GM13977 (cell line): ENCODE results near the gene SLC39A7.

Source experiments
- DNase-seq: peaks from one replicate; pipeline ENCODE4 v3.0.0; 2012; ENCODE audit warnings: low spot score
- in situ Hi-C: fragments of 300-500 bp; cut with MboI; formaldehyde crosslinking; loops from one replicate; pipeline ENCODE4 v1.12.0; 2022; ENCODE audit warnings: low sequenced_read_pairs, low pct_unique_long_range_greater_than_20kb, mixed read lengths, inconsistent platforms; ENCODE audit not compliant: unreplicated experiment
- TF ChIP-seq, protein P1 (sequence below): IDR thresholded peaks from 2 replicates; pipeline ENCODE4 v1.5.1; 2012; ENCODE audit warnings: mild to moderate bottlenecking, control low read depth; ENCODE audit not compliant: insufficient read depth; ENCODE audit errors: extremely low read depth, missing control alignments

Gene SLC39A7

DNA sequence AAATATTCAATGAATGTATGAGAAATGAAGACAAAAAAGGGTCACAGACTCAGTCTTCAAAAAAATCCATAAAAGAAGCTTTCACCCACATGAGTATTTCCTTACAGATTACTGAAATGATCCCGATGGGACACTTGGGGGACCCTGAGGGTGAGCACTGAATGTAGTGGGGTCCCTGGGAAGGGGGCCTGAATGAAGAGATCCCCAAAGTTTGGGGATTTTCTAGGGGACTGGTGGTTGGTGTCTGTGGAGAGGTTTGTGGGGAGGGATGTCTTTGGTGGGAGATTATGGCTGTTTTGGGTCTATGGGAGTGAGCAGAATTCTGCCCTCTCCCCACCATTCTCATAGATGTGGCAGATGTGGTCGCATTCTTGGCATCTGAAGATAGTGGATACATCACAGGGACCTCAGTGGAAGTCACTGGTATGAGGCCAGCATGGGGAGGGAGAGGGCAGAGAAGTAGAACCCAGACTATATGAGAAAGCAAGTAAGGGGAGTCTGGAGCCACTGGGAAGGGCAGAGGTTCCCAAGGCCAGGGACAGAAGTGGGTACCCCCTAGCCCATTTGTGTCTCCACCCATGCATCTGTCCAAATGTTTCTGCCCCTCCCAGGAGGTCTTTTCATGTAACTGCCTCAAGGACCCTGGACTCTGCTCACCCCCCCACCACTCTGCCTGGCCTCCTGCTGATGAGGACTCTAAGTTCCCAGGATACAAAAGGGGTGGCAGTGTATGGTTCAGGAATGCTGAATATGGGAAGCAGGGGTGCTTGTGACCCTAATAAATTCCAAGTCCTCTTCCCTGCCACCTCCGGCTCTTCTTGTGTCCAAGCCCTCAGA, 5.6 kb downstream of the SLC39A7 start:
- in situ Hi-C loops, result no loop called here
- TF ChIP-seq, protein P1, sequence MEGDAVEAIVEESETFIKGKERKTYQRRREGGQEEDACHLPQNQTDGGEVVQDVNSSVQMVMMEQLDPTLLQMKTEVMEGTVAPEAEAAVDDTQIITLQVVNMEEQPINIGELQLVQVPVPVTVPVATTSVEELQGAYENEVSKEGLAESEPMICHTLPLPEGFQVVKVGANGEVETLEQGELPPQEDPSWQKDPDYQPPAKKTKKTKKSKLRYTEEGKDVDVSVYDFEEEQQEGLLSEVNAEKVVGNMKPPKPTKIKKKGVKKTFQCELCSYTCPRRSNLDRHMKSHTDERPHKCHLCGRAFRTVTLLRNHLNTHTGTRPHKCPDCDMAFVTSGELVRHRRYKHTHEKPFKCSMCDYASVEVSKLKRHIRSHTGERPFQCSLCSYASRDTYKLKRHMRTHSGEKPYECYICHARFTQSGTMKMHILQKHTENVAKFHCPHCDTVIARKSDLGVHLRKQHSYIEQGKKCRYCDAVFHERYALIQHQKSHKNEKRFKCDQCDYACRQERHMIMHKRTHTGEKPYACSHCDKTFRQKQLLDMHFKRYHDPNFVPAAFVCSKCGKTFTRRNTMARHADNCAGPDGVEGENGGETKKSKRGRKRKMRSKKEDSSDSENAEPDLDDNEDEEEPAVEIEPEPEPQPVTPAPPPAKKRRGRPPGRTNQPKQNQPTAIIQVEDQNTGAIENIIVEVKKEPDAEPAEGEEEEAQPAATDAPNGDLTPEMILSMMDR, result no peak

DNA sequence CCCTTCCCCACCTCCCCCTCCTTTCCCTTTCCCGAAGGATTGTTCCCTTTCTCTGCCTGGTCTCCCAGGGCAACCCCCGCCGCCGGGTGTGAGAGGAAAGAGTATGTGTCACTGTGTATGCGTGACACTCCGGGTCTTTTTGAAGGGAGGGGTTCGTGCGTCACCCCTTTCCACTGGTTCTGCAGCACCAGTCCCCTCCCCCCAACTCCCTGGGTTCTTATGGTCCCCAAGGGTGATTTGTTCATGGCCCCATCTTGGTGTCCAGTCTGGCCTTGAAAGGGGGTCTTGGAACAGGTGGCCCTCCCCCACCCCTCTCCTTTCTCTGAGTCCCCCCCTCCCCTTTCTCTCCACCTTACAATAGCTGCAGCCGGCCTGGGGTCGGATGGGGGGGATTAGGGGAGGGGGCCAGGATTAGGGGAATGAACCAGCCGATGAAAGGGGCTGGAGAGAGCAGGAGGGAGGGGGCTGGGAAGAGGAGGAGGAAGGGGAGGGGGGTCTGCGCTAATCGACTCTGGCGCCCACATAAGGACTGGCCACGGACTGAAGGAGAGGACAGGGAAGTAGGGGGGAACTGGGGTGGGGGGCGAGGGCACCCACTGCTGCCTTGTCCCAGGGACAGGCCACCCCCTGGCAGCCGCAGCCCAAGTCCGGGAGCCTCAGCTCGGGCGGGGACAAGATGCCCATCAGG, 6.3 kb downstream of the SLC39A7 start:
- TF ChIP-seq, protein P1, result no peak
- in situ Hi-C loops, result no loop called here
- DNase-seq, result no peak

More for the DNA sequence above, 5.6 kb downstream of the SLC39A7 start:
- DNase-seq, result no peak

DNA sequence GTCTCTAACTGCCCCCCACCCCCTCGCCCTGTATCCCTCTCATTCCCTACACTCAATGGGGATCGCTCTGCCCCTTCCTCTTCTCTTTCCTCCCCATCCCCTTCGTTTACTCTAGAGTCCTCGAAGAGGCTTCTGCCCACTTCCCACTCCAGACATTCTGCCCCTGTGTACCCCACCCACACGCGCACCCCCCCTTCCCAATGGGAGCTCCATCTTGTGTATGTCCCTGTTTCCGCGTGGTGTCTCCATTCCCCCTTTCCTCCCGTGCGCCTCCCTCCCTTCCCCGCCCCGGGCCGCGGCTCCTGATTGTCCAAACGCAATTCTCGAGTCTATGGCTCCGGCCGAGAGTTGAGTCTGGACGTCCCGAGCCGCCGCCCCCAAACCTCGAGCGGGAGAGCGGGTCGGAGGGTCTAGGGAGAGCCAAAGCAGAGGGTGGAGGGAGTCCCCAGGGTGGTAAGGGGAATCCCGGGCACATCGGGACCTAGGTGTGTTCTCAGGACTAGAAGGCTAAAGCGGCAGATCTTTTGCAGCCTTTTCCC, 7.0 kb downstream of the SLC39A7 start:
- in situ Hi-C loops, result no loop called here
- TF ChIP-seq, protein P1, result no peak
- no peak for DNase-seq

DNA sequence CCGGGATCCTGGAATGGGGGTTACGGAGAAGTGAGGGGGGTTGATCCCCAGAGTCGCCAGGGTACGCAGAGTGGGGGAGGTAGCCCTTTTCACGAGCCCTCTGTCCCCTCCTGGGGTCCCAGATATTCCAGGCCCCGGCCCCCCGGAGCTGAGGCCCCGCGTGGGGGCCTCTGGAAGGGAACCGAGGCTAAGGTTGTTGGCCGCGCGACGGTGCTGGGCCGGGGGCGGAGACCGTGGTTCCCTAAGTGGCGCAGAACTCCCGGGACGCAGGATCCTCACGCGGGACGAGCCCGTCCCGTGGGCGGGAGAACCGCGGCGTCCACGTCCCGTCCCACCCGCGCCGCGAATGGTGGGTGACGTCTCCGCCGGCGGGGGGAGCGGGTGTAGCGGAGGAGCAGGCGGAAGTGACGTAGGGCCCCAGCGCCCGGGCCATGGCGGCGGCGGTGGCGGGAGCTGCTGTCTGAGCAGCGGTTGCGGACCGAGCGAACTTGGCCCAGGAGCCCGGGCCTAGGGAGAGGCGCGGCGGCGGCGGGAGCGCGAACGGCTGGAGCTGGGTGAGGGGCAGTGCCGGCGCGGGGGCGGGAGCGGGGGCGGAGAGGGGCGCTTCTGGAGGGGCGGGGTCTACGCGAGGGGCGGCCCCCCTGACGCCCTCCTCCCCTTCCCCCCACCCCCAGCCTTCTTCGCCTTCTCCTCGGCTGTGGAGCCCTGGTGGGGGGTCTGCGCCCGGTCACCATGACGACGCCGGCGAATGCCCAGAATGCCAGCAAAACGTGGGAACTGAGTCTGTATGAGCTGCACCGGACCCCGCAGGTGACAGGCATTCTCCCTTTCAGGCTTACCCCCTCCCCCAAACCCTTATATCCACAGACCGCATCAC, 7.7 kb downstream of the SLC39A7 start, which contains the start of gene RING1:
RING1 (plus strand) TSS at position 410 of the 877 bp plus-strand sequence; CDS start at position 733, 323 bp downstream.
- TF ChIP-seq, protein P1, result no peak
- DNase-seq, result peak; percentile 97
- in situ Hi-C loops, result no loop called here

DNA sequence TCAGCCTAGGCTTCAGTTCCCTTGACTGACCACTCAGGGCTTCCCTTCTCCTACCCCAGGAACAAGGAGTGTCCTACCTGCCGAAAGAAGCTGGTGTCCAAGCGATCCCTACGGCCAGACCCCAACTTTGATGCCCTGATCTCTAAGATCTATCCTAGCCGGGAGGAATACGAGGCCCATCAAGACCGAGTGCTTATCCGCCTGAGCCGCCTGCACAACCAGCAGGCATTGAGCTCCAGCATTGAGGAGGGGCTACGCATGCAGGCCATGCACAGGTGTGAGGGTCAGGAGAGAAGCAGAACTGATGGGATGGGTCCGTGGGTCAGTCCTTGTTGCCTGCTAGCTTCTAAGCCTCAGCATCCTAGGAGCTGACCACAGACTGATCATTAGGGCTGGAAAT, 9.2 kb downstream of the SLC39A7 start:
- TF ChIP-seq, protein P1, result no peak
- in situ Hi-C loops, result no loop called here

DNA sequence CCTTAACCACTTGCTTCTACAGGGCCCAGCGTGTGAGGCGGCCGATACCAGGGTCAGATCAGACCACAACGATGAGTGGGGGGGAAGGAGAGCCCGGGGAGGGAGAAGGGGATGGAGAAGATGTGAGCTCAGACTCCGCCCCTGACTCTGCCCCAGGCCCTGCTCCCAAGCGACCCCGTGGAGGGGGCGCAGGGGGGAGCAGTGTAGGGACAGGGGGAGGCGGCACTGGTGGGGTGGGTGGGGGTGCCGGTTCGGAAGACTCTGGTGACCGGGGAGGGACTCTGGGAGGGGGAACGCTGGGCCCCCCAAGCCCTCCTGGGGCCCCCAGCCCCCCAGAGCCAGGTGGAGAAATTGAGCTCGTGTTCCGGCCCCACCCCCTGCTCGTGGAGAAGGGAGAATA, 10.5 kb downstream of the SLC39A7 start:
- TF ChIP-seq, protein P1, result no peak
- in situ Hi-C loops, result no loop called here
- no peak for DNase-seq

More for the DNA sequence above, 9.2 kb downstream of the SLC39A7 start:
- DNase-seq, result peak; percentile 8
